CD14-positive monocyte (primary cell): Measurements from ENCODE around the gene XRCC5. TPM values are rescaled to one million over a fixed set of nuclear protein-coding genes. Genes with fewer than 3 reads are reported as not detected.

Source experiments
- DNase-seq, 3 donors: peaks; one replicate each; pipeline ENCODE4 v3.0.0-alpha.2; 2011 to 2022
- H2AFZ ChIP-seq: 2 replicates; pipeline ENCODE4 v1.6.0; 2012; ENCODE audit warnings: mild to moderate bottlenecking, low read depth, low read length, inconsistent platforms; ENCODE audit not compliant: insufficient read depth, poor library complexity, severe bottlenecking
- H3K27ac ChIP-seq, 2 donors: 1 replicate in 1 of 2; 2 replicates in 1 of 2; pipeline ENCODE4 v1.5.1; 2012 to 2013; ENCODE audit warnings: low read length in 2 of 2, control low read depth in 1 of 2, inconsistent platforms in 1 of 2, low read depth in 1 of 2, mild to moderate bottlenecking in 1 of 2
- H3K27me3 ChIP-seq, 2 donors: one replicate each; pipeline versions ENCODE4 v1.6.0 to v1.6.1; 2011 to 2013; ENCODE audit warnings: low read length in 2 of 2; ENCODE audit not compliant: control insufficient read depth in 2 of 2, insufficient read depth in 2 of 2
- H3K36me3 ChIP-seq, 2 donors: replicated peaks in 1 of 2; 1 replicate in 1 of 2; 2 replicates in 1 of 2; pipeline versions ENCODE4 v1.5.1 to v1.6.1; 2012 to 2013; ENCODE audit warnings: low read length in 2 of 2, control low read depth in 1 of 2, inconsistent platforms in 1 of 2, mild to moderate bottlenecking in 1 of 2; ENCODE audit not compliant: insufficient read depth in 2 of 2, control insufficient read depth in 1 of 2
- H3K4me1 ChIP-seq, 2 donors: 1 replicate in 1 of 2; 2 replicates in 1 of 2; pipeline versions ENCODE4 v1.5.1 to v1.6.1; 2012 to 2013; ENCODE audit warnings: low read length in 2 of 2, control low read depth in 1 of 2, inconsistent platforms in 1 of 2, mild to moderate bottlenecking in 1 of 2, moderate library complexity in 1 of 2; ENCODE audit not compliant: insufficient read depth in 2 of 2, control insufficient read depth in 1 of 2
- H3K4me2 ChIP-seq: replicated peaks from 2 replicates; pipeline ENCODE3; 2012; ENCODE audit warnings: low read length, moderate library complexity, mild to moderate bottlenecking; ENCODE audit not compliant: poor library complexity, severe bottlenecking; ENCODE audit errors: extremely low read depth
- H3K4me3 ChIP-seq, 3 experiments: fragments of 200-600 bp in 1 of 3; sonication (generic) in 1 of 3; replicated peaks in 1 of 3; 1 replicate in 2 of 3; 2 replicates in 1 of 3; pipeline ENCODE4 v1.5.1; 2011 to 2013; ENCODE audit warnings: low read length in 3 of 3, mild to moderate bottlenecking in 3 of 3, control low read depth in 2 of 3, low read depth in 2 of 3, inconsistent platforms in 1 of 3, moderate library complexity in 1 of 3
- H3K79me2 ChIP-seq: 2 replicates; pipeline ENCODE4 v1.6.0; 2012; ENCODE audit warnings: mild to moderate bottlenecking, control low read depth, inconsistent platforms, low read length, moderate library complexity; ENCODE audit not compliant: insufficient read depth
- H3K9ac ChIP-seq: 2 replicates; pipeline ENCODE4 v1.6.0; 2017; ENCODE audit warnings: low read length, mild to moderate bottlenecking; ENCODE audit not compliant: insufficient read depth, poor library complexity, severe bottlenecking
- H3K9me3 ChIP-seq, 2 donors: replicated peaks in 1 of 2; 1 replicate in 1 of 2; 2 replicates in 1 of 2; pipeline versions ENCODE4 v1.5.1 to v1.6.1; 2012 to 2013; ENCODE audit warnings: low read length in 2 of 2, control low read depth in 1 of 2; ENCODE audit not compliant: control insufficient read depth in 1 of 2, insufficient read depth in 1 of 2
- H4K20me1 ChIP-seq: 2 replicates; pipeline ENCODE4 v1.6.0; 2012; ENCODE audit warnings: mild to moderate bottlenecking, low read length, control low read depth, moderate library complexity; ENCODE audit not compliant: insufficient read depth
- H3K27ac Mint-ChIP-seq, 7 donors: one replicate each; pipeline ENCODE4 v1.8.0; 2020; ENCODE audit warnings: mild to moderate bottlenecking in 7 of 7, mixed read lengths in 7 of 7, moderate library complexity in 6 of 7, inconsistent platforms in 2 of 7
- H3K27me3 Mint-ChIP-seq, 3 donors: one replicate each; pipeline ENCODE4 v1.8.0; 2021 to 2022; ENCODE audit warnings: low read depth in 3 of 3, mild to moderate bottlenecking in 3 of 3, mixed read lengths in 3 of 3, moderate library complexity in 3 of 3, inconsistent platforms in 1 of 3
- H3K36me3 Mint-ChIP-seq, 2 donors: one replicate each; pipeline ENCODE4 v1.8.0; 2020; ENCODE audit warnings: mixed read lengths in 2 of 2, inconsistent platforms in 1 of 2, mild to moderate bottlenecking in 1 of 2
- H3K4me1 Mint-ChIP-seq: one replicate; pipeline ENCODE4 v1.8.0; 2020; ENCODE audit warnings: mild to moderate bottlenecking, mixed read lengths
- H3K4me3 Mint-ChIP-seq, 2 donors: one replicate each; pipeline ENCODE4 v1.8.0; 2020; ENCODE audit warnings: mild to moderate bottlenecking in 2 of 2, mixed read lengths in 2 of 2, moderate library complexity in 1 of 2
- H3K9me3 Mint-ChIP-seq, 7 donors: one replicate each; pipeline ENCODE4 v1.8.0; 2020 to 2022; ENCODE audit warnings: mixed read lengths in 7 of 7, mild to moderate bottlenecking in 6 of 7, moderate library complexity in 6 of 7, inconsistent platforms in 2 of 7
- CTCF ChIP-seq: fragments of 200-600 bp; IDR thresholded peaks from one replicate; pipeline ENCODE4 v1.8.0; 2022; ENCODE audit warnings: antibody characterized with exemption, mild to moderate bottlenecking
- whole genome bisulfite sequencing: methylation state at CpG from one replicate; pipeline ENCODE4 v1.1.5; 2013; ENCODE audit warnings: missing lambda C conversion rate; ENCODE audit not compliant: insufficient coverage; 5-methylcytosine and 5-hydroxymethylcytosine counted together
- intact Hi-C, 2 donors: fragments of 100-400 bp; cut with micrococcal nuclease; formaldehyde crosslinking; loops; one replicate each; pipeline versions ENCODE4 v1.15.0 to v1.15.1; 2023
- polyA plus RNA-seq, 3 donors: library from polyadenylated mRNA; depleted of rRNA in 1 of 3; unstranded in 2 of 3; stranded (reverse) in 1 of 3; fragments of 300-500 nt in 2 of 3; fragments of >200 nt in 1 of 3; fragmentation: Illumina TruSeq in 2 of 3; gene quantifications; 1 replicate in 2 of 3; 2 replicates in 1 of 3; pipeline ENCODE4 v1.2.3, GENCODE V29; 2012 to 2021

The XRCC5 gene
- polyA plus RNA-seq, 3 donors: 55.3 to 281 (median 258) TPM

- H3K9me3 Mint-ChIP-seq: peaks cover 0 to 3% (median 0%) of the 10 kb centered on the region in 7 donors
- intact Hi-C loops: no loop called here
Observed at GRCh38 chr2:216219861-216220260, 110.7 kb downstream of the XRCC5 start.

GRCh38 chr2:216220976-216221375 is 111.8 kb downstream of the XRCC5 start:
- no peak overlapping the region for H3K4me2 ChIP-seq
- H3K9ac ChIP-seq: no peak overlapping the region
- H4K20me1 ChIP-seq: no peaks in the 10 kb centered on the region
- H2AFZ ChIP-seq: no peak overlapping the region
- no peak for DNase-seq
- peaks cover 0 to 33% of the 10 kb centered on the region in 2 donors for H3K36me3 ChIP-seq
- H3K4me1 Mint-ChIP-seq: peaks cover 28% of the 10 kb centered on the region
- H3K4me3 ChIP-seq: no peak overlapping the region
- peaks cover 4 to 17% of the 10 kb centered on the region in 2 donors for H3K36me3 Mint-ChIP-seq
- no peaks in the 10 kb centered on the region for H3K79me2 ChIP-seq
- TF ChIP-seq CTCF: no peak
- peaks cover 0 to 3% (median 2%) of the 10 kb centered on the region in 3 donors for H3K27me3 Mint-ChIP-seq
- no peak overlapping the region for H3K27ac ChIP-seq
- no peak overlapping the region for H3K27ac Mint-ChIP-seq
- WGBS: 72% methylated on average over 3 of the region's 4 CpGs
- H3K4me1 ChIP-seq: peaks cover 0 to 5% of the 10 kb centered on the region in 2 donors
- H3K4me3 Mint-ChIP-seq: no peak overlapping the region
- no peaks in the 10 kb centered on the region for H3K27me3 ChIP-seq
- H3K9me3 Mint-ChIP-seq: peaks cover 0 to 3% (median 0%) of the 10 kb centered on the region in 7 donors
- no peaks in the 10 kb centered on the region for H3K9me3 ChIP-seq
- intact Hi-C loops: no loop called here

More at GRCh38 chr2:216219861-216220260, 110.7 kb downstream of the XRCC5 start:
- peaks cover 28% of the 10 kb centered on the region for H3K4me1 Mint-ChIP-seq
- peaks cover 0 to 3% (median 2%) of the 10 kb centered on the region in 3 donors for H3K27me3 Mint-ChIP-seq
- H3K36me3 Mint-ChIP-seq: peaks cover 4 to 18% of the 10 kb centered on the region in 2 donors
- H3K4me2 ChIP-seq: no peak overlapping the region
- peak overlapping the region in 2 of 7 donors; percentile 21 to 52 for H3K27ac Mint-ChIP-seq
- no peak overlapping the region for H3K4me3 ChIP-seq
- no peaks in the 10 kb centered on the region for H4K20me1 ChIP-seq
- no peak overlapping the region for H3K9ac ChIP-seq
- H3K27me3 ChIP-seq: no peaks in the 10 kb centered on the region
- peaks cover 0 to 41% of the 10 kb centered on the region in 2 donors for H3K36me3 ChIP-seq
- no peaks in the 10 kb centered on the region for H3K9me3 ChIP-seq
- no peak overlapping the region for H3K27ac ChIP-seq
- H3K4me1 ChIP-seq: peaks cover 0 to 5% of the 10 kb centered on the region in 2 donors
- 15% methylated on average over 4 of the region's 6 CpGs for WGBS
- no peaks in the 10 kb centered on the region for H3K79me2 ChIP-seq
- DNase-seq: no peak
- no peak overlapping the region for H3K4me3 Mint-ChIP-seq
- no peak for TF ChIP-seq CTCF
- no peak overlapping the region for H2AFZ ChIP-seq
